ENCODE measurements around the gene HS3ST4. TPM values are rescaled to one million over a fixed set of nuclear protein-coding genes. Genes with fewer than 3 reads are reported as not detected.

Gene HS3ST4
- total and polyA plus RNA-seq, 10 of the 15 experiments (the other 5 are each of a cell fraction or from before 2014, with no cell fraction given), result 0.05 TPM; not detected in 9

DNA sequence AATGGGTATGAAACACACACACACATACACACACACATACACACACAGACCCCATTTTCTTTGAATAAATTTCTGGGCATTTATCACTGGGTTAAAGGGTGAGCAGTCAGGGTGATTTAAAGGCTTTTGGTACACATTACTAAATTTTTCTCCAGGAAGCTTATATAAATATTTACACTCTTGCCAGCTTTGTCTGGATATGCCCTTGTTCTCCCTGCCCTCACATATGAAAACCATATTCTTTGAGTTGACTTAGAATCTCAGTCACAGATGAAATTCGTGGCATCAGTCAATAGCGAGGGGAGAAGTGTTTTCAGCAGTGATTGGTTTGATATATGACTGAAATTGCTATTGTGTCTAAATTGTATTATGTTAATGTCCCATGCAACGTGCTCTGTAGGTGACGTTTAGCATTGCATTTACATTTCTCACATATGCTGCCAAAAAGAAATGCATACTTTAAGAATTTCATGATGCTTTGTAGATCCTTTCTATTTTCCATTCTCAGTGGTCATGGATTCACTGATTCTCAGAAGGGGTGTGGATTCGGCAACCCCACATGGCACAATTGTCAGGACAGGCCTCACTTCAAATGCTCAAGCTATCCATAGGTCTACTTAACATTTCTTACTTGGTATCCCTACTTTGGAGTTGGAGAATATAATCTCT is 34.8 kb downstream of the HS3ST4 start:
- ChIA-PET CTCF (no interaction called here), RAD21 (ENCODE audit: unreplicated experiment) (no interaction called here), POLR2A (interaction anchor here (0.6 kb wide), 1 partner anchor 501 kb away, joined by 3 read pairs; no protein-coding TSS in a partner anchor), SMC1A (ENCODE audit: uncharacterized antibody, unreplicated experiment) (interaction anchor here (1.0 kb wide), 1 partner anchor 10 kb away, joined by 3 read pairs; no protein-coding TSS in a partner anchor)
- WGBS (ENCODE audit: insufficient coverage, insufficient replicate concordance, low lambda C conversion rate, missing lambda C conversion rate), result 13% methylated on average over 5 of the region's 5 CpGs
- TF ChIP-seq CREB1 (IDR thresholded peaks at IDR 0.05; ENCODE audit: low read depth) (no peak), SMC3 (IDR thresholded peaks at IDR 0.05; ENCODE audit: borderline replicate concordance, low read length) (no peak), BCL11A (IDR thresholded peaks at IDR 0.05; ENCODE audit: low read depth, low read length) (no peak), RBBP5 (conservative IDR thresholded peaks at IDR 0.05) (no peak), KDM1A (IDR thresholded peaks at IDR 0.05; ENCODE audit: borderline replicate concordance) (no peak), TCF7 (IDR thresholded peaks at IDR 0.05; ENCODE audit: borderline replicate concordance) (no peak), WRNIP1 (IDR thresholded peaks at IDR 0.05; ENCODE audit: borderline replicate concordance, low read depth, low read length) (no peak), MTA2 (IDR thresholded peaks at IDR 0.05; ENCODE audit: low read depth) (no peak)
- TF ChIP-seq, protein P1, sequence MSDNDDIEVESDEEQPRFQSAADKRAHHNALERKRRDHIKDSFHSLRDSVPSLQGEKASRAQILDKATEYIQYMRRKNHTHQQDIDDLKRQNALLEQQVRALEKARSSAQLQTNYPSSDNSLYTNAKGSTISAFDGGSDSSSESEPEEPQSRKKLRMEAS (IDR thresholded peaks at IDR 0.05; ENCODE audit: low read depth, low read length), result no peak
- TF ChIP-seq, protein P2, sequence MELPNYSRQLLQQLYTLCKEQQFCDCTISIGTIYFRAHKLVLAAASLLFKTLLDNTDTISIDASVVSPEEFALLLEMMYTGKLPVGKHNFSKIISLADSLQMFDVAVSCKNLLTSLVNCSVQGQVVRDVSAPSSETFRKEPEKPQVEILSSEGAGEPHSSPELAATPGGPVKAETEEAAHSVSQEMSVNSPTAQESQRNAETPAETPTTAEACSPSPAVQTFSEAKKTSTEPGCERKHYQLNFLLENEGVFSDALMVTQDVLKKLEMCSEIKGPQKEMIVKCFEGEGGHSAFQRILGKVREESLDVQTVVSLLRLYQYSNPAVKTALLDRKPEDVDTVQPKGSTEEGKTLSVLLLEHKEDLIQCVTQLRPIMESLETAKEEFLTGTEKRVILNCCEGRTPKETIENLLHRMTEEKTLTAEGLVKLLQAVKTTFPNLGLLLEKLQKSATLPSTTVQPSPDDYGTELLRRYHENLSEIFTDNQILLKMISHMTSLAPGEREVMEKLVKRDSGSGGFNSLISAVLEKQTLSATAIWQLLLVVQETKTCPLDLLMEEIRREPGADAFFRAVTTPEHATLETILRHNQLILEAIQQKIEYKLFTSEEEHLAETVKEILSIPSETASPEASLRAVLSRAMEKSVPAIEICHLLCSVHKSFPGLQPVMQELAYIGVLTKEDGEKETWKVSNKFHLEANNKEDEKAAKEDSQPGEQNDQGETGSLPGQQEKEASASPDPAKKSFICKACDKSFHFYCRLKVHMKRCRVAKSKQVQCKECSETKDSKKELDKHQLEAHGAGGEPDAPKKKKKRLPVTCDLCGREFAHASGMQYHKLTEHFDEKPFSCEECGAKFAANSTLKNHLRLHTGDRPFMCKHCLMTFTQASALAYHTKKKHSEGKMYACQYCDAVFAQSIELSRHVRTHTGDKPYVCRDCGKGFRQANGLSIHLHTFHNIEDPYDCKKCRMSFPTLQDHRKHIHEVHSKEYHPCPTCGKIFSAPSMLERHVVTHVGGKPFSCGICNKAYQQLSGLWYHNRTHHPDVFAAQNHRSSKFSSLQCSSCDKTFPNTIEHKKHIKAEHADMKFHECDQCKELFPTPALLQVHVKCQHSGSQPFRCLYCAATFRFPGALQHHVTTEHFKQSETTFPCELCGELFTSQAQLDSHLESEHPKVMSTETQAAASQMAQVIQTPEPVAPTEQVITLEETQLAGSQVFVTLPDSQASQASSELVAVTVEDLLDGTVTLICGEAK (IDR thresholded peaks at IDR 0.05; ENCODE audit: borderline replicate concordance), result no peak
- TF ChIP-seq, protein P3, sequence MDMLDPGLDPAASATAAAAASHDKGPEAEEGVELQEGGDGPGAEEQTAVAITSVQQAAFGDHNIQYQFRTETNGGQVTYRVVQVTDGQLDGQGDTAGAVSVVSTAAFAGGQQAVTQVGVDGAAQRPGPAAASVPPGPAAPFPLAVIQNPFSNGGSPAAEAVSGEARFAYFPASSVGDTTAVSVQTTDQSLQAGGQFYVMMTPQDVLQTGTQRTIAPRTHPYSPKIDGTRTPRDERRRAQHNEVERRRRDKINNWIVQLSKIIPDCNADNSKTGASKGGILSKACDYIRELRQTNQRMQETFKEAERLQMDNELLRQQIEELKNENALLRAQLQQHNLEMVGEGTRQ (IDR thresholded peaks at IDR 0.05; ENCODE audit: borderline replicate concordance, low read depth, low read length), result no peak
- TF ChIP-seq, protein P4, sequence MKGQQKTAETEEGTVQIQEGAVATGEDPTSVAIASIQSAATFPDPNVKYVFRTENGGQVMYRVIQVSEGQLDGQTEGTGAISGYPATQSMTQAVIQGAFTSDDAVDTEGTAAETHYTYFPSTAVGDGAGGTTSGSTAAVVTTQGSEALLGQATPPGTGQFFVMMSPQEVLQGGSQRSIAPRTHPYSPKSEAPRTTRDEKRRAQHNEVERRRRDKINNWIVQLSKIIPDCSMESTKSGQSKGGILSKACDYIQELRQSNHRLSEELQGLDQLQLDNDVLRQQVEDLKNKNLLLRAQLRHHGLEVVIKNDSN (IDR thresholded peaks at IDR 0.05; ENCODE audit: borderline replicate concordance, extremely low read length, insufficient read depth, low read depth, low read length), result no peak
- TF ChIP-seq, protein P5, sequence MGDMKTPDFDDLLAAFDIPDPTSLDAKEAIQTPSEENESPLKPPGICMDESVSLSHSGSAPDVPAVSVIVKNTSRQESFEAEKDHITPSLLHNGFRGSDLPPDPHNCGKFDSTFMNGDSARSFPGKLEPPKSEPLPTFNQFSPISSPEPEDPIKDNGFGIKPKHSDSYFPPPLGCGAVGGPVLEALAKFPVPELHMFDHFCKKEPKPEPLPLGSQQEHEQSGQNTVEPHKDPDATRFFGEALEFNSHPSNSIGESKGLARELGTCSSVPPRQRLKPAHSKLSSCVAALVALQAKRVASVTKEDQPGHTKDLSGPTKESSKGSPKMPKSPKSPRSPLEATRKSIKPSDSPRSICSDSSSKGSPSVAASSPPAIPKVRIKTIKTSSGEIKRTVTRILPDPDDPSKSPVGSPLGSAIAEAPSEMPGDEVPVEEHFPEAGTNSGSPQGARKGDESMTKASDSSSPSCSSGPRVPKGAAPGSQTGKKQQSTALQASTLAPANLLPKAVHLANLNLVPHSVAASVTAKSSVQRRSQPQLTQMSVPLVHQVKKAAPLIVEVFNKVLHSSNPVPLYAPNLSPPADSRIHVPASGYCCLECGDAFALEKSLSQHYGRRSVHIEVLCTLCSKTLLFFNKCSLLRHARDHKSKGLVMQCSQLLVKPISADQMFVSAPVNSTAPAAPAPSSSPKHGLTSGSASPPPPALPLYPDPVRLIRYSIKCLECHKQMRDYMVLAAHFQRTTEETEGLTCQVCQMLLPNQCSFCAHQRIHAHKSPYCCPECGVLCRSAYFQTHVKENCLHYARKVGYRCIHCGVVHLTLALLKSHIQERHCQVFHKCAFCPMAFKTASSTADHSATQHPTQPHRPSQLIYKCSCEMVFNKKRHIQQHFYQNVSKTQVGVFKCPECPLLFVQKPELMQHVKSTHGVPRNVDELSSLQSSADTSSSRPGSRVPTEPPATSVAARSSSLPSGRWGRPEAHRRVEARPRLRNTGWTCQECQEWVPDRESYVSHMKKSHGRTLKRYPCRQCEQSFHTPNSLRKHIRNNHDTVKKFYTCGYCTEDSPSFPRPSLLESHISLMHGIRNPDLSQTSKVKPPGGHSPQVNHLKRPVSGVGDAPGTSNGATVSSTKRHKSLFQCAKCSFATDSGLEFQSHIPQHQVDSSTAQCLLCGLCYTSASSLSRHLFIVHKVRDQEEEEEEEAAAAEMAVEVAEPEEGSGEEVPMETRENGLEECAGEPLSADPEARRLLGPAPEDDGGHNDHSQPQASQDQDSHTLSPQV (IDR thresholded peaks at IDR 0.05), result no peak
- Histone ChIP-seq H3K4me2 (ENCODE audit: control insufficient read depth, insufficient read depth) (no peak overlapping the region), H4K20me1 (ENCODE audit: control insufficient read depth, insufficient read depth) (no peaks in the 10 kb centered on the region), H3K9me3 (replicated peaks; ENCODE audit: control insufficient read depth, insufficient read depth, low read length) (no peaks in the 10 kb centered on the region), H3K27ac (ENCODE audit: control insufficient read depth, insufficient read depth) (no peak overlapping the region), H3K9ac (ENCODE audit: control insufficient read depth, insufficient read depth, low read length) (no peak overlapping the region), H2AFZ (ENCODE audit: control insufficient read depth, low read depth, low read length) (no peak overlapping the region), H3K4me3 (no peak overlapping the region), H3K4me1 (ENCODE audit: control insufficient read depth, insufficient read depth, low read length) (no peaks in the 10 kb centered on the region), H3K27me3 (replicated peaks in 1 of 2; ENCODE audit: control insufficient read depth in 2 of 2, insufficient read depth in 2 of 2, low read length in 1 of 2) (no peaks in the 10 kb centered on the region), H3K79me2 (ENCODE audit: control insufficient read depth, insufficient read depth, low read length) (no peaks in the 10 kb centered on the region), H3K36me3 (ENCODE audit: control insufficient read depth in 2 of 2, insufficient read depth in 2 of 2, low read length in 1 of 2) (no peaks in the 10 kb centered on the region)
- BruUV-seq (replicated peaks), result no TSS peak
- no peak for FAIRE-seq
- intact Hi-C loops (cut with micrococcal nuclease; ENCODE audit: unreplicated experiment), result no loop called here
- in situ Hi-C loops (cut with MboI), result no loop called here
- no peak for ATAC-seq
- DNase-seq (ENCODE audit: low read depth, low spot score), result no peak

Measured in GM12878 (cell line).